T follicular helper cell (primary cell): ENCODE data around the gene MAP2K7.
A peak's percentile ranks its signal among the peaks of the same experiment; 100 is the strongest.
"Not testable (repeated sequence)": the region's sequence is repeated elsewhere in the genome, so short reads cannot be mapped to it uniquely, and the experiment has no call there.

Source experiments
- DNase-seq: peaks from one replicate; pipeline ENCODE4 v3.0.0-alpha.2; 2020; ENCODE audit warnings: low read depth

MAP2K7 gene

GRCh38 chr19:7919610-7920518 is 16.2 kb downstream of the MAP2K7 start, which contains the start of gene SNAPC2:
Gene SNAPC2 (plus strand): TSS chr19:7920338. CDS start chr19:7920367, 29 bp downstream.
- DNase-seq, result peak; percentile 94

DNA sequence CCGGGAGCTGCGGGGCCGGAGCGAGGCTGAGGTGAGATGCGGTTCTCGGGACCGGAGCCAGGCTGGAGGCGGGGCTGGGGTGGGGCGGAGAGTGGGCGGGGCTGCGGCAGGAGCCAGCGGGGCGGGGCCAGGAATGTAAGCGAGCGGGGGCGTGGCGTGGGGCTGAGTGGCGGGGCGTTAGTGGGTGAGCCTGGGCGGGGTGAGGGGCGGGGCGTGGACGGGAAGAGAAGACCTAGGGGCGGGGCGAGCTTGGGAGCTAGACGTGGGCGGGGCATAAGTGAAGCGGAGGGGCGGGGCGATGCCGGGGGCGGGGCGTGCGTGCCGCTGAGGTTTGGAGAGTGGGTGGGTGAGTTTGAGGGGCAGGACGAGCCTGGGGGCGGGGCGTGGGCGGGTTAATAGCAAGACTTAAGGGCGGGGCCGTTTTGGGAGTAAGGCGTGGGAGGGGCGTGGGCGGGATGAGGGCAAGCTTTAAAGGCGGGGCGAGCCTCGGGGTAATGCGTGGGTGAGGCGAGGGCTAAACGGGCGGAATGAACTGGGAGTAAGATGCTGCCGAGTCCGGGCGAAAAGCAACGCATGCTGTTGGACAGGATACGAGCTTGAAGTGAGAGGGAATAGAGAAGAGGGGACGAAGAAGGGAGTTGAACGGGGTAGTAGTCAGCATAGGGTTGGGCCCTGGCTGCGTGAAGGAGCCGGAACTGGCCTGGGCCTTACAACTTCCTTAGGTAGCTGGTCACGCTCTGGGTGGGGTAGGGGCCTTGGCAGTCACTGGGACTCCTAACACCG is 17.0 kb downstream of the MAP2K7 start:
- peak; percentile 100 for DNase-seq

DNA sequence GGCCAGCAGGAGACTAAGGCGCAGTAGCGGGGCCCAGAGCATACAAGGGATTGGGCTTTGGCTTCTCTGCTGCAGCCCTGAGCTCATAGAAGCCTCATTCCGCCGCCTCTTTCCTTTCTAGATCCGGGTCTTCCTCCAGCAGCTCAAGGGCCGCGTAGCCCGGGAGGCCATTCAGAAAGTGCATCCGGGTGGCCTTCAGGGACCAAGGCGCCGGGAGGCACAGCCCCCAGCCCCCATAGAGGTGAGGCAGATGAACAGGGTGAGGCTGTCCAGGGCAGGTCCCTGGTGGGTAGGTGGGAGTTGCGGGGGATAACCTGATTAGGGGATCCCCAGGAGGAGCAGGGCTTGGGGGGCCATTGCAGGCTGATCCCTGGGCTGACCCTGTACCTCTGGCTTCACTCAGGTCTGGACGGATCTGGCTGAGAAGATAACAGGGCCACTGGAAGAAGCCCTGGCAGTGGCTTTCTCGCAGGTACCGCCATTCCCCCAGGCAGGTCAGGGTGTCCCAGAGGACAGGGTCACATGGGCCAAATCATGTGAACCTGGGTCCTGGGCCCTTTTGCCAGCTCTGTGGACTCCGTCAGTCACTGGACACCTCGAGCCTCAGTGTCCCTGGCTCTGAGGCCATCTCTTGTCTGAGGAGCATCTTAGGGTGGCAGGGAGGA is 17.8 kb downstream of the MAP2K7 start:
- no peak for DNase-seq

DNA sequence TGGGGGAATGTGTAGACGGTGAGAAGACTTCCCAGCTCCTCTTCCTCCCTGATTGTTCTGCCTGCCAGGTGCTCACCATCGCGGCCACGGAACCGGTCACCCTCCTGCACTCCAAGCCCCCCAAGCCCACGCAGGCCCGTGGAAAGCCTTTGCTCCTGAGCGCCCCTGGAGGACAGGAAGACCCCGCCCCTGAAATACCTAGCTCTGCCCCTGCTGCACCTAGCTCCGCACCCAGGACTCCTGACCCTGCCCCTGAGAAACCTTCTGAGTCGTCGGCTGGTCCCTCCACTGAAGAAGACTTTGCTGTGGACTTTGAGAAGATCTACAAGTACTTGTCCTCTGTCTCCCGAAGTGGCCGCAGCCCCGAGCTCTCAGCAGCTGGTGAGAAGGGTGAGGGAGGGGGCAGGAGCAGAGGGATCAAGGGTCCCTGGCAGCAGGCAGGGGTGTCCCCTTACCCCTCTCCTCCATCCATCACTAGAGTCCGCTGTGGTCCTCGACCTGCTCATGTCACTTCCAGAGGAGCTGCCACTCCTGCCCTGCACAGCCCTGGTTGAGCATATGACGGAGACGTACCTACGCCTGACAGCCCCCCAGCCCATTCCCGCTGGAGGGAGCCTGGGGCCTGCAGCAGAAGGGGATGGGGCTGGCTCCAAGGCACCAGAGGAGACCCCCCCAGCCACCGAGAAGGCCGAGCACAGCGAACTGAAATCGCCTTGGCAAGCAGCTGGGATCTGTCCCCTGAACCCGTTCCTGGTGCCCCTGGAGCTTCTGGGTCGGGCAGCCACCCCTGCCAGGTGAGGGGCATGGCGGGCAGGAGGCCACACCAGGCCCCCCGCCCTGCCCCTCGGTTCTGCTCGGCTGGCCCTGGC is 18.5 kb downstream of the MAP2K7 start:
- DNase-seq, result no peak

DNA sequence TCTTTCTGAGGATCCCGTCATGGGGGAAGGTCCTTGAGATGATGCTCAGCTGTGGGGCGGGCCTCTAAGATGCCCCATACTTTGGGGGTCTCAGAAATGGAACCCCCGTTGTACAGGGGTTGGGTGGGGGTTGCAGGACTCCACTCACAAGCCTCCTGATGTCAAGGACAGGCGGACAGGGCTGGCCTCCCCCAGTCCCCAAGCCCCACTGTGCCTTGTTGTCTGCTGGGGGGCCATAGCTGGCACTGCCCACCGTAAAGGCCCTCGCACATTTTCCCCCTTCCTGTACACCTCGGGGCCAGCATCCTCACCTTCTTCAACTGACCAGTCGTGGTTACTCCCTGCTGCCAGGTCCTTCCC is 19.1 kb downstream of the MAP2K7 start:
- no peak for DNase-seq

DNA sequence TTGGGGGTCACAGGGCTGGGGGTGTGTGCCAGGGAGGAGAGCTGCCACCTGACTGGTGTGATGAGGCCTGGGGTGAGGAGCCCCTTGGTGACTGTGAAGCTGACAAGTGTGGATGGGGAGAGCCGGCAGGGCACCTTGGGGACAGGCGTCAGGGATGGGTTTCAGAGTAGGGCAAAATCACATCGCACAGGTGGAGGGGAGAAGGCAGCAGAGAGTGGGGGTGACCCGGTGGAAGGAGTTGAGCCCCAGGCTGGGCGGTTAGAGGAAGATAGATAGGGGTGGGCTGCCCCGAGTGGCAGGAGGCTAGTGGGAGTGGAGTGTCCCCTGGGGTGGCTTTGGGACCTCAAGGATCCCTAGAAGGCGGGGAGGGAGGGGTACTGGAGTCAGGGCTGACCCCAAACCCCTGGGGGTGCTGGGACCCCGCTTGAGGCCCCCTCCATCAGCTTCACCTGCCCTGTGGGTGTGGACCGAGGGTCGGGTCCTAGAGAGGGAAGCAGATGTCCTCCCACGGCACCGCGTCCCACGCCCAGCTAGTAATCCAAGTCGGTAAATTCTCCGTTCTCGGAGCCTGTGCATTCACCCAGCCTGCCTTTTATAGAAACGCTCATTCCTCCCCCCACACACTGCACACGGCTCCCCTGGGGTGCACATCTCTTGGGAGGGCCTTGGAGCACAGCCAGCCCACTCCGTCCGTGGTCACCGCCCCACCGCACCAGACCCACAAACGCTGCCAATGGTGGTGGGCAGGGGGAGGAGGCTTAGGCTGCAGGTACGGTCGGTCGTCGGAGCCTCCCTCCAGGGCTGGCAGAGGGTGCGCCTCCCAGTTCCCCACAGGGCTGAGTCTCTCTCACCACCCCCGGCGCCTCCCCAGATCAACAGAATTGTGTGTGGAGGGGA is 19.9 kb downstream of the MAP2K7 start:
- DNase-seq, result no peak

DNA sequence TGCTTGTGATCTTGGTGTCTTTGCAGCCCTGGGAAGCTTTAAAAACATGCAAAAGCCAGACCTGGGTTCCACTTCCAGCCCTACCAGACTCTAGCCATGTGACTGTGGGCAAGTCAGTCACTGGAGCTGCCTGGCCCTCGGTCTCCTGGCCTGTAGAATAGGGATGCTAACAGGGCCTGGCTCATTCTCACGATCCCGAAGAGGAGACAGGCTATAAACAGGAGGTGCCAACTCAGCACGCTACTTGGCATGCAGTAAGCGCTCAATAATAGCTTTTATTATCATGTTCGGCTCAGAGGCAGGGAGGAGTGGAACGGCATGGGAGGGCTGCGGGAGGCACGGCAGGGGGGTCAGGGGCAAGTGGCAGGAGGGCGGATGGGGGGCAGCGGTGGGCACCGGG is 20.6 kb downstream of the MAP2K7 start:
- no peak for DNase-seq

DNA sequence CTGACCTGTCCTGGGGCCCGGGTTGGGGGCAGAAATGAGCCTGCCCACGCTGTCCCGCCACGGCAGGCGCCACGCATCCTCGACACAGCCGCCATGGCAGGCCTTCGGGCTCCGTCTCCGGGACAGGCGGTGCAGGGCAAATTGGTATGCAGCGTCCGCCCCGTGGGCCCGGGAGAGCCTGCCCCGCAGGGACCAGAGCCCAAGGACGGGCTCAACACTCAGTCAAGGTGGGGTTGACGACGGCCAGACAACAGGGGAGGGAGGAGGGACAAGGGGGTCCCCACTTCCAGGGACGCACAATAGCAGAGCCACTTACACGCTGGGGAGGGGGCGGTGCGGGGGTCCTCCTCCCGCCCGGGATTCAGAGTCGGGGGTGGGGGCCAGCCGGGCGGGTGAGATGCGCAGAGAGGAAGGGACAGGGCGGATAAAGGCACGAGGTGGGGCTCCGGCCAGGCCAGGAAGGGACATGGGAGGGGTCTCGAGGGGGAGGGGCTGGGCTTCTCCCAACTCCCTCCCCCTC is 21.0 kb downstream of the MAP2K7 start:
- no peak for DNase-seq

DNA sequence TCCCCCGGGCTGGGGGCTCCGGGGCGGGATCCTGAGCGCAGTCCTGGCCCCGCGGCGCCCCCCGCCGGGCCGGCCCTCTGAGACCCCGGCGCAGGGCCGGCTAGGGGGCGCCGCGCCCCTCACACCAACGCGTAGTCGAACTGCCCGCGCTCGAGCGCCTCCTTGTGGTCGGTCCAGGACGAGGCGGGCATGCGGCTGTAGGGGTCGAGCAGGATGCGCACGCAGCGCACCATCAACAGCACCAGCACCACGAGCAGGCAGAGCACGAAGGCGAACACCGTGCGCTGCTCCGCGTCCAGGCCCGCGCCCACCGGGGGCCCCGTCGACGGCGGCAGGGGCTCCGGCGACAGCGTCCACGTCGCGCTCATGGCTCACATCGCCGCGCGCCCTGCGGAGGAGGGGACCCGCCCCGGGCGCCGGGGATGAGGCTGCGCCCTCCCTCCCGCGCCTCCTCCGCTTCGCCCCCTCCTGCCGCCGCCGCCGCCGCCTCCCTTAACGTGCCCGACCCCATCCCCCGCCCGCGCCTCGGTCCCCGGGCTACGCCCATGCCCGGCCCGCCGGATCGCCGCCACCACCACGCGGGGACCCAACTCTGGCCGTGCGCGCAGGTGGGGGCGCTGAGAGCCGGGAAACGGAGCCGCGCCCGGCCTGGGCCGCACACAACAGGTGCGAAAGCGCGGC is 21.6 kb downstream of the MAP2K7 start:
- peak; percentile 68 for DNase-seq

DNA sequence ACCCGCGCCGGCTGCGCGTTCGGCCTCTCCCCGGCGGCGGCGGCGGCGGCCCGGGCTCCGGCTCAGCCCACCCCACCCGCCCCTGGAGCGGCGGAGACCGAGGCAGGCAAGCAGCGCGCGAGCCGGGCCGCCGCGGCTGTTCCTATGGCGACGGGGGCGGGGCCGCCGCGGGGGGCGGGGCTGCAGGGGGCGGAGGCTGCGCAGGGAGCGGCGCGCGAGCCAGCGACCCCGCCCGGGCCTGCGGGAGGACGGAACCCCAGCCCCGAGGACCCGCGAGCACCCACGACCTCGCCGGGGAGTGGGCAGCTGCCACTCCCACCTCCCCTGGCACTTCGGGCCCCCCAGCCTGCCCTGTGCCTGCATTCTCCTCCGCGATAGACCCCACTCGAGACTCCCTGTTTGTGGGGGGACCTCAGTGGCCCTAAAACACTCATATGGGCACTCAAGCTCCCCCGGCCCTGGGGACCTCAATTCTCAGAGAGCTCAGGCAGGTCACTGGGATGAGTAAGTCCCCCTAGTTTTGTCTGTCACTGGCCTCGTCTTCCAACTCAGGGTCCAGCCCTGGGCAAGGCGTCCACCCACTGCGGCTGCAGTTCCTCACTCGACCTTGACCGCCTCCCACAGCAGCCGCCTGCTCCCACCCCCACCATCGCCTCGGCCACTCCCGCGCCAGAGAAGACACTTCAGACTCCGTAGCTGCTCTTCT is 22.5 kb downstream of the MAP2K7 start, which contains the start of gene CTXN1:
Gene CTXN1 (minus strand): TSS at position 115 of the 706 bp plus-strand sequence. CDS start 597 bp downstream, outside the sequence.
- peak; percentile 76 for DNase-seq

DNA sequence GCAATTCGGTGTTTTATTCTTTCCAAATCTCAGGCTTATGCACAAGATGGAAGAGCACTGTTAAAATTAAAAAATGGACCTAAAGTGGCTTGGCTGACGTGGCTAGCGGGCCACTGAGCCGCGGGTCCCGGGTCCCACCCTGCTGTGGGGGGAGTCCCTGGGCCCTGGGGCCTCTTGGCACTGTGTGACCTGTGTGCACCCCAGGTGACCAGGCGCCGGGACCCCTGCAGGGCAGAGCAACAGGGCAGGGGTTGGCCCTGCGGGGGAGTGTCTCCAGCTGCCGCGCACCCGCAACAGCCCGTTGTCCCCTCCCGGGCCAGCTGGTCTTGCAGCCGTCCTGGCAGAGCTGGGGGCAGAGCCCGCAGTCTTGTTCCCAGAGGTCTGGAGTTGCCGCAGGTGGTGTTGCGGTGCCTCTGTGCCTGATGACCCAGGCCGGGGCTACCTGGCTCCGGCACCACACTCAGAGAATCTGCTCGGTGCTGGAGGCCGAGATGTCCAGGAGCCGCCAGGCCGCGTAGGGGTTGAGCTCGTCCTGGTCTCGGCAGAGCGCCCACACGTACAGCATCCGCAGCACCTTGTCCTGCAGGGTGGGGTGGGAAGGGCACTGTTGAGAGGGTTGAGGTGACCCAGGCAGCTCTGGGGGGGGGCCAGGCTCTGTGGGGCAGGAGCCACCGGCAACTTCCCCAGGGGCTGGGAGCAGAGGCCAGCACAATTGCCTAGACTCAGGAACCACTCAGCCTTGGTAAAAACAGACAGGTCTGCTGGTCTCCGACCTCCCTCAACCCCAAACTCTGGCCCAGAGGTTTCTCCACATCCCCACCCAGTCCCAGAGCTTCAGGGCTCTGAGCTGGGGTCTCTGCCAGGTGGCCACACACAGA is 23.3 kb downstream of the MAP2K7 start:
- DNase-seq, result no peak

GRCh38 chr19:7927605-7928333 is 24.1 kb downstream of the MAP2K7 start:
- no peak for DNase-seq

DNA sequence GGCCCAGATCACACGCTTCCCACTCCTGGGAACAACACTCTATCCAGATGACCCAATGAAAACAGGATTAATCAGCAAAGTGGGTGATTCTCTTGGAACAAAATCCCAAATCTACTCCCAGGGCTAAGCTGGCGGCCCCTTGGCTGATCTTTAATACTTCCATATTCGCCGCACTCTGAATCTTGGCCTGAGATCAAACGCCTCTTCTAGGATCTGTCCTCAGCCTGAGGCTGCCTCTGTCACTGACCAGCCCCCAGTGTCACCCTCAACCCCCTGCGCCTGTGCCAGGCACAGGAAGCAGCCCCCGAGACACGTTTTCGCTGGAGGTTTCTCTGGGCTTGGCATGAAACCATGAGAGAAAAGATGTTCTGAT is 24.6 kb downstream of the MAP2K7 start:
- no peak for DNase-seq

- peak; percentile 70 for DNase-seq
These were observed 25.3 kb downstream of the MAP2K7 start for GRCh38 chr19:7928741-7929701.

GRCh38 chr19:7930030-7930429 is 26.4 kb downstream of the MAP2K7 start:
- DNase-seq, result not testable (repeated sequence)

GRCh38 chr19:7930765-7931164 is 27.1 kb downstream of the MAP2K7 start:
- DNase-seq, result no peak
